ENCODE data around the gene S1PR1. TPM values are rescaled to one million over a fixed set of nuclear protein-coding genes. Genes with fewer than 3 reads are reported as not detected.
"Not testable (repeated sequence)": the region's sequence is repeated elsewhere in the genome, so short reads cannot be mapped to it uniquely, and the experiment has no call there.

The S1PR1 gene
- polyA plus RNA-seq, 5 donors = 149 to 185 (median 181) TPM

DNA sequence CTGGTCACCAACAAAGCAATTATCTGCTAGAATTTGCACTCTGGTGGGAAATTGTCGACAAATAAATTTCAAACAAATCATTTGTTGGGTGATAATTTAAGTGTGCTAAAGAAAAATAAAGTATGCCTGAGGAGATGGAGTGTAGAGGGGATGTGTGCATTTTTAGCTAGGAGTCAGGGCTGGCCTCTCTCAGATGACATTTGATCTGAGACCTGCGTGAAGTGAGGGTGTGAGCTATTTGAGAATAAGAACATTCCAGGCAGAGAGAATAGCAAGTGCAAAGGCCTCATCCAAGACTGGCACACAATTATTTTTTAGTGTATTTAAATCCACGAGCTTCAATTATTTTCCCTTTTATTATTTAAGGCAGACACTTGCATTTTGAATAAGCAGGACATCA lies 19.7 kb upstream of the S1PR1 start:
- no peak for DNase-seq

DNA sequence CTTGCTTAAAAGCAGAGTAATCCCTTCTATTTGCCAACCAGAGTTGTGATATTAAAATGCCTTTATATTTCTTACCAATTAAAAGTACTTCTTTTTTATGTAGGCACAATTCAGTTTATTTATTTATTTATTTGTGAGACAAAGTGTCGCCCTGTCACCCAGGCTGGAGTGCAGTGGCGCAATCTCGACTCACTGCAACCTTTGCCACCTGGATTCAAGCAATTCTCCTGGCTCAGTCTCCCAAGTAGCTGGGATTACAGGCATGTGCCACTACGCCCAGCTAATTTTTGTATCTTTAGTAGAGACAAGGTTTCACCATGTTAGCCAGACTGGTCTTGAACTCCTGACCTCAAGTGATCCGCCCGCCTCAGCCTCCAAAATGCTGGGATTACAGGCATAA lies 17.9 kb upstream of the S1PR1 start:
- DNase-seq = not testable (repeated sequence)

DNA sequence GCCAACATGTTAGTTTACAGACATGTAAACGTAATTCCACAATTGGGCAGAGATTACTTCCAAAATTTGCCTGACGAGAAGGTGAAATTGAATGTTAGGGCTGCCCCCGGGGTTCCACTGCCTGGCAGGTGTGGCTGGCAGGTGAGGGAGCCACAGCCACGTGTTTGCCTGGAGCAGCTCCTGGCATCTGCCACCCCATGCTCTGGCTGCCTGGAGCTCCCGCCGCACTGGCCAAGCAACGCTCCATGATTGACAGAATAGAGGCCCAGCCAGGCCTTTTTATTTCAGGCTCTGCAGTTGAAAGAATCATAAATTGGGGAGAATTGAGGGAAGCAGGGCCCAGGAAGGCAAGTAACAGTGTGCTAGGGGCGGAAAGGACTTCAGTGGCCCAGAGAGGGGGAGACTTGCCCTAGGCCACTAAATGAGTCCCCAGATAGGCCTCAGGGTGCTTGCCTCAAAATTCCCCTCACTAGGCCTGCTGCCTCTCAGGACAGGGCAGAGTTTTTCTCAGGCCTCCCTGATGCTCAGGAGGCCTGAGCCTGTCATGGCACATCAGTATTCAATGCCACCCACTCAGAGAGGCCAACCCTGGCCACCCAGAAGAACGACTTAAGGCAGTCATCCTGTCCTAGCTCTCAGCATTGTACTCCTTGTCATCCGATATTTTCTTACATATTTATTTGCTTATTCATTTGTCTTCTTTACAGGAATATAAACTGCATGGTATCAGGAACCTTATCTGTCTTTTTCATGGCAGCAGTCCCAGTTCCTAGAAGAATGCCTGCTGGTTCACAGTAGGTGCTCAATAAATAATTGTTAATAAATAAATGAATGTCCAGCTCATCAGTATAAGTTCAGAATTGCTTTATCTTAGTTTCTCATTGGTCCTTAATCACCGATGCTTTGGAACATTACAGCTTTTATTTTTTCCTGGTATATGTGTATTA lies 16.6 kb upstream of the S1PR1 start:
- DNase-seq = no peak

DNA sequence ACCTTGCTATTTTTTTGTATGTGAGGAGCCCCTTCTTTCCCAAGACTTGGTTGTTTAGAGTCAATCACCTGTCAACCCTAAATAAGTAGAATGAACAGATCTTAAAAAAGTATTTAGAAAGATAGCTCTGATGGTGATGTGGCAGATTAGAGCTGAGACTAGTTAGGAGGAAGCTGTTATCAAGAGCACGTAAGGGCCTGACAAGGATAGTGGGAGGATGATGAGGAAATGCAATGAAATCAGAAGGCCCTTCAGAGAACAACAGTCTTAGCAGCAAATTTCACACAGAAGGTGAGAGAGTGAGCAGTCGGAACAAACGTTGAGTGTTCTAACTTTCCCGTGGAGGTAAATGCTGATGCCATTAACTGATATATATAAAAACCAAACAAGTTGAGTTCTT lies 15.9 kb upstream of the S1PR1 start:
- no peak for DNase-seq

DNA sequence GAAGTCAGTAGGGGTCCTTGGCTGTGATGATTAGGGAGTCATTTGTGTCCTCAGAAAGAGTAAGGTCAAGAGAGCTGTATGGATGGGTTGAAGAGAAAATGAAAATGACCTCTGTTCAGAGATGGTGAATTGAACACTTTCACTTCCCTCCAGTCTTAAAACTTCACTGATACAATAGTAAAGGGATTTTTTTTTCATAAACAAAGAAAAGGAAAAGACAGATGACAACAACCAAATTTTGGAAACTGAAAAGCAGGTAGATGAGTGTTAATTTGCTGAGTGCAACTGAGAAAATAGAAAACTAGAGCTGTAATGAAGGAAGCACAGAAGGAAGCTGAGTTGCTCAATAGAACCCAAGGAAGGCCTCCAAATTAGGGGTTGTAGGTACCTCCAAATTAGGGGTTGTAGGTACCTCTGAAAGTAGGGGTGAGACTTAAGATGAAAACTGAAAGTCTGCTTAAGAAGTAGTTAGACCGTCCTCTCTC lies 14.8 kb upstream of the S1PR1 start:
- DNase-seq = no peak

DNA sequence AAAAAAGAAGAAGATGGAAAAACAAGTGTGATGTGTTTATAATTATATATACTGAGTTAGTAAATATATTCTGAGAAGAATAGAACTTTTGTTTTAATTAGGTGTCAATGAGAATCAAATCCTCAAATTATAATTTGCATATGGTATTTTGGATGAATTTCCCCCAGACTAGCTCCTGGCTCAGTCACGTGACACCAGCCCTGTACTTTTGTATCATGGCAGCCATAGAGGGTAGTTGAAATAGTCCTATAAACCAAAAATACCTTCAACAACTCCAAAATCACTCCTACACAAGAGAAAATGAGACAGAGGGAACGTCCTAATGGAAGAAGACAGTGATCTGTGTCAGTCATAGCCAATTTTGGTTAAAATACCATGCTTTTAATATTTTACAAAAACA lies 9.0 kb upstream of the S1PR1 start:
- no peak for DNase-seq

DNA sequence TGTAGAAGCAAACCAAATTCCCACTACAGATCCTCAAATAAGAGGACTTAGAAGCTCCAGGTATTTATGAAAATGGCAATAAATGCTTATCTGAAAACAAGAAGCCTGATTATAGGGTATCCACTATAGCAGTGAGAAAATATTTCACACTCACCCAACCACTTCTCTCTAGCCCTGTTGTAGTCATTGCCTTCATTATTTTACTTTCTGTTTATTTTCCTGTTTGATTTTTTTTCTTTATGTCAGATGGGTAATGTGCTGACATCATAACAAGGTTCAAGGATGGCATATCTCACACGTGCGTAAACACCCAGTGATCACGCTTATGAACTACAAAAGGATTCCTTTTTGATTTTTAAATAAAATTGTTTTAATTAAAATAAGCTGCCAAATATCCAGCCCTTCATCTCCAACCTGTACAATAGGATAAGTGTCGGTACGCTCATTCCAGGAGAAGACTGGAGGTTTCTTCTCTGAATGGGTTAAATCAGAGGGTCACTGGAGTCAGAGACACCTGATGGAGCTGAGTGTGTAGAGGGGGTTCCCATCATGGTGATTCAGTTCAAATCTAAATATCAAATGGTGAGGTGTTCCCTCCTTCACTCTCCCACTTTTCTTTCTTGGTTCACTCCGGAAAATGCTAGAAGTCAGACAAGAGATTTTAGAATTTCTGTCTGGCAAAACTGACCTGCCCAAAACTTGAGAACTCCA lies 8.2 kb upstream of the S1PR1 start:
- DNase-seq = no peak

DNA sequence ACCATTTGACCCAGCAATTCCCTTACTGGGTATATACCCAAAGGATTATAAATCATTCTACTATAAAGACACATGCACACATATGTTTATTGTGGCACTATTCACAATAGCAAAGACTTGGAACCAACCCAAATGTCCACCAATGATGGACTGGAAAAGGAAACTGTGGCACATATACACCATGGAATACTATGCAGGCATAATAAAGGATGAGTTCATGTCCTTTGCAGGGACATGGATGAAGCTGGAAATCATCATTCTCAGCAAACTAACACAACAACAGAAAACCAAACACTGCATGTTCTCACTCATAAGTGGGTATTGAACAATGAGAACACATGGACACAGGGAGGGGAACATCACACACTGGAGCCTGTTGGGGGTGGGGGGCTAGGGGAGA lies 4.6 kb upstream of the S1PR1 start:
- not testable (repeated sequence) for DNase-seq

DNA sequence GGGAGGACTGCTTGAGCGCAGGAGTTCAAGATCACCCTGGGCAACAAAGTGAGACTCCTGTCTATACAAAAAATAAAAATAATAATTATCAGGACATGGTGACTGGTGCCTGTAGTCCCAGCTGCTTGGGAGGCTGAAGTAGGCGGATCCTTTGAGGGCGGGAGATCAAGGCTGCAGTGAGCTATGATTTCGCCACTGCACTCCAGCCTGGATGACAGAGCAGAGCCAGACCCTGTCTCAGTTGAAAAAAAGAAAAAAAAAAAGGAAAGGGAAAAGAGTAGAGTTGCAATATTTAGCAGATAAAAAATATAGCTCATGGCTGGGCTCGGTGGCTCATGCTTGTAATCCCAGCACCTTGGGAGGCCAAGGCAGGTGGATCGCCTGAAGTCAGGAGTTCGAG lies 3.3 kb upstream of the S1PR1 start:
- DNase-seq = no peak

DNA sequence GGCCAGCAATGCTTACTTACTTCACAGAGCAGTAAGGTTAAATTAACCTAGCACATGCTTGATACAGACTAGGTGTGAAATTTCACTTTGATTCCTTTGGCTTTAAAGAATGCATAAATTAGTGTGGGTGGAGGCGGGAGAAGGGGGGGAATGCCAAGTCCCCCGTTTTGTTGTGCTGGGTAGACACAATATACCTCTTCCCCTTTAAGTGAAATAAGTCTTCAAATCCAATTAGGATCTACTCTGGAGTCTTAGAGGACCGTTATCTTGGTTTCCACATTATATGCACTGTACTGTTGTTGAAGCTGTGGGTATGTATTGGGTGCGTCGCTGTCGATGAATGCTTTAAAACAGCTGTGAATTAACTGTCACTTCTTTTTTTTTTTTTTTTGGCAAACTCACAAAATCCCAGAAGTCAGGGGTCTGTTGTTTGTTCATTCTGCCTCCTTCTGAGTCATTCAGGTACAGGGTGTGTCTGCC lies 1.6 kb upstream of the S1PR1 start:
- peak in 1 of 2 donors; percentile 54 for DNase-seq

DNA sequence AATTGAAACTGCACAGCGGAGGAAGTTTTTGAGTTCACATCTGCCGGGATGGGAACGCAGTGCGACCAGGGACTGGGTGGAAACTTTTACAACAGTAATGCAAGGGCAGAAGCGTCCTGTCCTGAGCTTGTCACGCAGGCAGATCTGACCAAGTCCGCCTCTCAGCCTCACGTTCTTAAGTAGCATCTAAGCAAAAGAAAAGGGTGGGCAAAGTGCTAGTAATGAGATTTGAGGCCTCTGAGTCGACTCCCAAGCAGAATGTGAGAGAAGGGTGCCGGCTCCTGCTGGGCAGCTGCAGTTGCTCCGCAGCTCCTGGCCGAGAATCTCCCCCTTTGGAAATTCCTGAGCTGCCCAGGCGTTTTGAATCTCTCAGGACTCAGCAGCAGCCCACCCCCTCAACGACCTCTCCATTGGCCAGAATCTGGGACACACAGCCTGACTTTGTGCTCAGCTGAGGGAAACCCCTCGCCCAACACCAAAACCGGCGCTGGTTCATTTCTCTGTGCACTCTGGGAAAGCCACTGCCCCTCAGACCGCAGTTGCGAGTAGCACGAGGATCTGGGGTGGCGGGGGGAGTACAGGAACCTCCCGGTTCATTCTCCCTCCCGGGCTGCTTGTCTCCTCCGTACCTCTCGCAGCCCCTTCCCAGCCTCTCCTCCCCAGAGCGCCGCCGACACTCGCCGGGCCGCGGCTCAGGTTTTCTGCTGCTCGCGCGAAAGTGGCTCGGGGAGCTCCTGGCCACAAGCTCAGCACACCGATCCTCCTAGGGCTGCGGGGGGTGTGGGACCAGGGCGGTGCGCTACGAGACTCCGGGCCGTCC lies 913 bp upstream of the S1PR1 start:
- DNase-seq = peak in 1 of 2 donors; percentile 61

DNA sequence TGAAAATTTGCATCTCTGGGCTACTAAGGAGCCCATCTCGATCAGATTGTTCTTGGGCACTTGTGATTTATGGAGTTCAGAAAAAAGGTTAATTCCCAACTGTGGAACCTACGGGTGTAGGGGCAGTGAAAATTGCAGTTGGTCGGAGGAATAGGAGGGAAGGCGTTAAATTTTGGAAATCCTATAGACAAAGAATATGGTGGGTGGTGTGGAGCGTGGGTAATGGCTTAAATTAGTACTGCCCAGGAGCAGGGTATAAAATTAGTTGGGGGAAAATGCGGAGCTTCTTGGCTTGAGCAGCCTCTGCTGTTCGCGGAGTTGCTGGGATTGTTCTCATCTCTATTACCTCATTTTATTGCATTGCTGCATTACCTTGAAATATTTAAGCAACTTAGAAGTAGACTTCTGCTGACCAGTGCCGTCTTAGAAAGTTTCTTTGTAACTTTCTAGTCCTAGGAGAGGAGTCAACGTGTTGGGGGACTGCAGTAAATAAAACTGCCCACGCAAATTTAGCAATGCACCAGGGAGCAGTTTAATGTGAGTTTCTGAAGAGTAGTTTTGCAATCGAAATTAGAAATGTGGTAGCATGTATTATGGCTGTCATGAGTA lies 514 bp downstream of the S1PR1 start:
- DNase-seq = no peak

DNA sequence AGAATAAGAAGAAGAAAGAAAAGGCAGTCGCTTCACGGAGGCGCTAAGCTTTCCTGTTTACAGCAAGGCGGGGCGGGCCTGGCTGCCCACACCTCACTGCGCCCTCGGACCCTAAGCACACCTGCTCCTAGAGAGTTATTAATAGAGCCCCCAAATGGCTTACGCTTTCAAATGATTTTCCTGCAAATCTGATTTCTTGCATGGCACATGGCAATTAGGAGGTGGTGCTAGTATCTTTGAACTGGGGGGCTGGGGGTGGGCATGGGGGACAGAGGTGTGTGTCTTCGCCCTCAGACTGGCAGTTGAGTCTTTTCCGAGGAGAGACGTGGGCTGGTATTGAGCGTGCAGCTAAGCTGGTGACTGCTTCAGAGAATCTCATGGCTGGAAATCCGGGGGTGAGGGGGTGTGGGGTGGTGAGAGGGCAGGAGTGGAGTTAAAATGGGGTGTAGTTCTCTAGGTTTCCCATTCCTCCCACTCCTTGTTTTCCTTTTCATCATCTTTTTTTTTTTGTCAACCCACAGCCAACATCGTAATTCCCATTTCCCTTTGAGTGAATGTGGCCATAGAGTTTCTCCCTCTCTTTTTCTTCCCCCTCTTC lies 1.3 kb downstream of the S1PR1 start:
- no peak for DNase-seq

DNA sequence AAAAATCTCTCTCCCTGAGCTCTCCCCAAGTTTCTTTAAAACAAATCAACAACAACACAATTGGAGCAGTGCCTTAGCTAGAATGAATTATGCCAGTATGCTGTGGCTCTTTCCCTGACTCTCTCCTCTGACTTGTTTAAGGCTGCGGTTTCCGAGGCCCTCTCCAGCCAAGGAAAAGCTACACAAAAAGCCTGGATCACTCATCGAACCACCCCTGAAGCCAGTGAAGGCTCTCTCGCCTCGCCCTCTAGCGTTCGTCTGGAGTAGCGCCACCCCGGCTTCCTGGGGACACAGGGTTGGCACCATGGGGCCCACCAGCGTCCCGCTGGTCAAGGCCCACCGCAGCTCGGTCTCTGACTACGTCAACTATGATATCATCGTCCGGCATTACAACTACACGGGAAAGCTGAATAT lies 1.9 kb downstream of the S1PR1 start:
- DNase-seq = peak; percentile 82 to 90

DNA sequence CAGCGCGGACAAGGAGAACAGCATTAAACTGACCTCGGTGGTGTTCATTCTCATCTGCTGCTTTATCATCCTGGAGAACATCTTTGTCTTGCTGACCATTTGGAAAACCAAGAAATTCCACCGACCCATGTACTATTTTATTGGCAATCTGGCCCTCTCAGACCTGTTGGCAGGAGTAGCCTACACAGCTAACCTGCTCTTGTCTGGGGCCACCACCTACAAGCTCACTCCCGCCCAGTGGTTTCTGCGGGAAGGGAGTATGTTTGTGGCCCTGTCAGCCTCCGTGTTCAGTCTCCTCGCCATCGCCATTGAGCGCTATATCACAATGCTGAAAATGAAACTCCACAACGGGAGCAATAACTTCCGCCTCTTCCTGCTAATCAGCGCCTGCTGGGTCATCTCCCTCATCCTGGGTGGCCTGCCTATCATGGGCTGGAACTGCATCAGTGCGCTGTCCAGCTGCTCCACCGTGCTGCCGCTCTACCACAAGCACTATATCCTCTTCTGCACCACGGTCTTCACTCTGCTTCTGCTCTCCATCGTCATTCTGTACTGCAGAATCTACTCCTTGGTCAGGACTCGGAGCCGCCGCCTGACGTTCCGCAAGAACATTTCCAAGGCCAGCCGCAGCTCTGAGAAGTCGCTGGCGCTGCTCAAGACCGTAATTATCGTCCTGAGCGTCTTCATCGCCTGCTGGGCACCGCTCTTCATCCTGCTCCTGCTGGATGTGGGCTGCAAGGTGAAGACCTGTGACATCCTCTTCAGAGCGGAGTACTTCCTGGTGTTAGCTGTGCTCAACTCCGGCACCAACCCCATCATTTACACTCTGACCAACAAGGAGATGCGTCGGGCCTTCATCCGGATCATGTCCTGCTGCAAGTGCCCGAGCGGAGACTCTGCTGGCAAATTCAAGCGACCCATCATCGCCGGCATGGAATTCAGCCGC lies 2.5 kb downstream of the S1PR1 start:
- peak in 1 of 2 donors; percentile 62 for DNase-seq

DNA sequence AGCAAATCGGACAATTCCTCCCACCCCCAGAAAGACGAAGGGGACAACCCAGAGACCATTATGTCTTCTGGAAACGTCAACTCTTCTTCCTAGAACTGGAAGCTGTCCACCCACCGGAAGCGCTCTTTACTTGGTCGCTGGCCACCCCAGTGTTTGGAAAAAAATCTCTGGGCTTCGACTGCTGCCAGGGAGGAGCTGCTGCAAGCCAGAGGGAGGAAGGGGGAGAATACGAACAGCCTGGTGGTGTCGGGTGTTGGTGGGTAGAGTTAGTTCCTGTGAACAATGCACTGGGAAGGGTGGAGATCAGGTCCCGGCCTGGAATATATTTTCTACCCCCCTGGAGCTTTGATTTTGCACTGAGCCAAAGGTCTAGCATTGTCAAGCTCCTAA lies 3.2 kb downstream of the S1PR1 start:
- no peak for DNase-seq

DNA sequence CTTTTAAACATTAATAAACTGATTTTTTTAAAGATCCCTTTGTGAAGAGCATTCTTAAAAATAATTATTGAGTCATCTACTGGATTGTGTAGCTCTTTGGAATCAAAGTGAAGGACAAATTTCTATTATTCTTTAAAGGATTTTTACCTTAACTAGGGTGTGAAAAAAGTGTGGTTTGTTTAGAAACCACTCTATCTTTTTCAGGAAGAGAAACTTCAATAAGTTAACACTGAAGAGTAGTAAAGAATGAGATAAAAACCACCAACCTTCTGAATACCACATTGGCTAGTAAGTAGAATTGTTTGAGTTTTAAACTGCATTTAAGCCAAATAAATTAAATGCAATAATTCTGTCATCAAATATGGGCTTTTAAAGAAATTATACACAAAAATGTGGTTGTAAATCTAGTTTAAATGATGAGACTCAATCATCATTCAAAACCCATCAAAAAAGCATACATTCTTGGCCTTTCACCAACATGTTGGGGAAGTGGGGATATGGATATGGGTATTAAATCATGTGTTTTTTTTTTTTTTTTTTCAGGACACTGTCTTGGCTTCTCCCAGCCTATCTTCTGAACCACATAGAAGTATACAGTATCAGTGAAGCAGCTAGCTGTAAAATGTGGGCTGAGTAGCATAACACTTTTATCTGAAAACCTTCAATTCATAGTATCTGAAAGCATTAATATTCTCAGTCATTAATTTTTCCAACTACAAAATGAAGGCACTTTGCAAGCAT lies 4.8 kb downstream of the S1PR1 start:
- no peak for DNase-seq

DNA sequence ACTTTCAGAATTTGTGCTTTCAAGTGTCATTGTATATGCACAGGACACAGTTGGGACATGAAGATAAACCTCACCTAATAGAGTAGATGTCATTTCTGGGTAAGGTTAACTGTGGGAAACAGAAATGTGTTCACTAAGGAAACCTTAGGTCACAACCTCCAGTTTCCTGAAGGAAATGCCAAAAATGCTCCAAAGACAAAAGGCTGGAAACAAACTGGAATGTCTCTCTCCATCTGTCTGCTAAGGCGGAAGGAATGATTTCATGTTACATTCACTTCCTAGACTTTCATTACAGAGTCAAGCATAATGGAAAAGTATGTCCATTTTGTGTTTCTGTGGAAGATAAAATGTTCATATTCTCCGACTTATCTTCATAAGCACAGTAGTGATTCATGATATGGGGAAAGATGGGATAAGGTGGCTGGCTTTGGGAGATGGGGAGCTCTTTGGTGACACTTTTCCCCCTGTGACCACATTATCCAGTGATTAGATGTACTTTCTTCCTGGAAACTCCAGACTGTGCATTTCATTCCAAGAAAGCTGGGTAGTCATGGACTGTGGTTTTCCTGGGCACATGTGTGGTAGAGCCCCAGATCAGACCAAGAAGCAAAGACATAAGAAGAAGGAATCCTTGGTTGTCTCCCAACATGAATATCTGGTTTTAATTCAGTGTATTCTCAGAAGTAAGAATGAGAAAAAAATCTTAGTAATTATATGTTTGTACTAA lies 5.7 kb downstream of the S1PR1 start:
- DNase-seq = no peak
